DMS53 treated with DMSO at 0.1 percent for 48 hours (cell line): ENCODE results near the gene PCDHGC3.

Experiments
- DNase-seq: peaks from one replicate; lab custom pipeline; 2025; ENCODE audit not compliant: unreplicated experiment; lab: John Stamatoyannopoulos, UW

Gene PCDHGC3

GRCh38 chr5:141484641-141485311 lies 9.0 kb downstream of the PCDHGC3 start, which contains the start of gene PCDHGC4:
Gene PCDHGC4 (plus strand): TSS chr5:141485030. CDS start chr5:141485174, 144 bp downstream.
- no peak for DNase-seq

- DNase-seq, result no peak
Observed at GRCh38 chr5:141485321-141486055, 9.7 kb downstream of the PCDHGC3 start.

GRCh38 chr5:141486091-141486490 lies 10.3 kb downstream of the PCDHGC3 start:
- DNase-seq, result no peak

- DNase-seq, result no peak
Observed at GRCh38 chr5:141487131-141487530, 11.4 kb downstream of the PCDHGC3 start.

- DNase-seq, result no peak
Observed at GRCh38 chr5:141488591-141489561, 13.1 kb downstream of the PCDHGC3 start, which contains the start of gene PCDHGC5. Gene PCDHGC5 (plus strand): TSS chr5:141489081. CDS start chr5:141489241, 160 bp downstream.

GRCh38 chr5:141489841-141490240 lies 14.1 kb downstream of the PCDHGC3 start:
- no peak for DNase-seq

GRCh38 chr5:141490271-141490670 lies 14.5 kb downstream of the PCDHGC3 start:
- no peak for DNase-seq

GRCh38 chr5:141490771-141491170 lies 15.0 kb downstream of the PCDHGC3 start:
- no peak for DNase-seq

GRCh38 chr5:141491323-141492167 lies 15.8 kb downstream of the PCDHGC3 start:
- DNase-seq, result no peak

GRCh38 chr5:141492168-141492885 lies 16.6 kb downstream of the PCDHGC3 start:
- no peak for DNase-seq

- DNase-seq, result no peak
Observed at GRCh38 chr5:141493500-141494422, 18.0 kb downstream of the PCDHGC3 start.

- no peak for DNase-seq
Observed at GRCh38 chr5:141494761-141495452, 19.1 kb downstream of the PCDHGC3 start.

GRCh38 chr5:141495453-141495811 lies 19.7 kb downstream of the PCDHGC3 start:
- no peak for DNase-seq

- DNase-seq, result no peak
Observed at GRCh38 chr5:141496038-141496437, 20.3 kb downstream of the PCDHGC3 start.

- DNase-seq, result no peak
Observed at GRCh38 chr5:141501761-141502160, 26.0 kb downstream of the PCDHGC3 start.

- no peak for DNase-seq
Observed at GRCh38 chr5:141503681-141504080, 27.9 kb downstream of the PCDHGC3 start.

- no peak for DNase-seq
Observed at GRCh38 chr5:141504216-141504615, 28.4 kb downstream of the PCDHGC3 start.
